Measurements from ENCODE around the gene CA5B. TPM values are rescaled to one million over a fixed set of nuclear protein-coding genes. Genes with fewer than 3 reads are reported as not detected.
A peak's percentile ranks its signal among the peaks of the same experiment; 100 is the strongest.

CA5B gene
- total RNA-seq, 1 experiment from 2014 or later: 8.3 TPM

GRCh38 chrX:15815779-15816437, 77.8 kb downstream of the CA5B start:
- Mint-ChIP-seq H3K27ac (peak overlapping the region; percentile 95 to 99 (median 99)), H3K4me1 (peaks cover 17 to 23% of the 10 kb centered on the region in 2 experiments), H3K9me3 (no peaks in the 10 kb centered on the region), H3K36me3 (ENCODE audit: insufficient read depth in 1 of 3, low read depth in 3 of 3) (peaks cover 47 to 74% (median 62%) of the 10 kb centered on the region in 3 experiments; a peak in 6 of 7 replicates), H3K4me3 (peak overlapping the region in 1 of 2 experiments; percentile 22; a peak in 1 of 5 replicates), H3K27me3 (ENCODE audit: low read depth) (no peaks in the 10 kb centered on the region)
- peak; percentile 60 for DNase-seq
- H2BK15ac ChIP-seq (ENCODE audit: low read depth, low read length): no peak overlapping the region
- peak; percentile 68 for TF ChIP-seq CTCF (conservative IDR thresholded peaks at IDR 0.05)
- peak overlapping the region; percentile 43 for H3T11ph ChIP-seq (ENCODE audit: low read length)
- no peak overlapping the region; the same call in 1 of the 2 replicates for H3K4ac ChIP-seq (ENCODE audit: low read depth, low read length)
- H3K4me1 ChIP-seq (ENCODE audit: insufficient read depth, low read length): peaks cover 11% of the 10 kb centered on the region; the same call in 1 of the 2 replicates
- H4K20me1 ChIP-seq (ENCODE audit: control insufficient read depth, insufficient read depth, insufficient read length): no peaks in the 10 kb centered on the region
- H2AFZ ChIP-seq (ENCODE audit: low read length): no peak overlapping the region
- H2BK120ac ChIP-seq (ENCODE audit: low read depth, low read length, poor library complexity, severe bottlenecking): no peak overlapping the region
- peak overlapping the region; percentile 87 for H3K27ac ChIP-seq (ENCODE audit: insufficient read length, low read depth, low read length)
- no peaks in the 10 kb centered on the region for H3K79me2 ChIP-seq (ENCODE audit: insufficient read depth, low read length)
- no peak overlapping the region for H3K14ac ChIP-seq (ENCODE audit: insufficient read depth, low read length)
- H3K9me3 ChIP-seq (ENCODE audit: control insufficient read depth, low read depth, low read length): no peaks in the 10 kb centered on the region
- no peak overlapping the region for H3K23ac ChIP-seq (ENCODE audit: insufficient read length, low read depth, low read length)
- no peak overlapping the region for H3K9ac ChIP-seq (ENCODE audit: extremely low read depth, insufficient read length, low read length)
- no peaks in the 10 kb centered on the region for H3K79me1 ChIP-seq (ENCODE audit: insufficient read depth, low read depth, low read length, poor library complexity, severe bottlenecking)
- H2BK20ac ChIP-seq (ENCODE audit: low read depth, low read length, poor library complexity, severe bottlenecking): no peak overlapping the region
- H3K18ac ChIP-seq (ENCODE audit: insufficient read length, low read depth, low read length): peak overlapping the region; percentile 68
- no peak overlapping the region for H2AK5ac ChIP-seq (ENCODE audit: insufficient read length, low read length)
- no peak overlapping the region for H4K91ac ChIP-seq (ENCODE audit: insufficient read length, low read depth, low read length)
- H3K4me2 ChIP-seq (ENCODE audit: insufficient read depth, insufficient read length, low read length): peak overlapping the region; percentile 1
- H3K23me2 ChIP-seq (ENCODE audit: insufficient read length, low read depth, low read length, poor library complexity, severe bottlenecking): no peaks in the 10 kb centered on the region
- H4K5ac ChIP-seq (ENCODE audit: insufficient read length, low read depth, low read length): peak overlapping the region; percentile 81
- H4K8ac ChIP-seq (replicated peaks; ENCODE audit: insufficient read length, low read depth, low read length): no peak overlapping the region
- WGBS (ENCODE audit: extremely low coverage, insufficient read length, low lambda C conversion rate): no CpG with 5 or more reads among the region's 10 CpGs
- H2BK12ac ChIP-seq (ENCODE audit: insufficient read length, low read depth, low read length): no peak overlapping the region
- H3K56ac ChIP-seq (ENCODE audit: insufficient read length, low read depth, low read length): no peak overlapping the region
- H2BK5ac ChIP-seq (ENCODE audit: insufficient read length, low read length): no peak overlapping the region
- no peaks in the 10 kb centered on the region for H3K27me3 ChIP-seq (ENCODE audit: insufficient read depth, low read length)

All from H9 (cell line).